HG03442 (cell line): Measurements from ENCODE around the gene MMP3.
"Not testable (repeated sequence)": the region's sequence is repeated elsewhere in the genome, so short reads cannot be mapped to it uniquely, and the experiment has no call there.

Experiments
- ATAC-seq: cut with Tn5 transposase; IDR thresholded peaks from one replicate; pipeline ENCODE4 v1.9.1; 2021; ENCODE audit warnings: mild to moderate bottlenecking, moderate library complexity; ENCODE audit not compliant: unreplicated experiment

Gene MMP3

GRCh38 chr11:102843489-102843888 is at the start of gene MMP3:
Gene MMP3, minus strand, starts transcription at chr11:102843609. Its CDS starts 63 bp downstream, at chr11:102843546.
- no peak for ATAC-seq

DNA sequence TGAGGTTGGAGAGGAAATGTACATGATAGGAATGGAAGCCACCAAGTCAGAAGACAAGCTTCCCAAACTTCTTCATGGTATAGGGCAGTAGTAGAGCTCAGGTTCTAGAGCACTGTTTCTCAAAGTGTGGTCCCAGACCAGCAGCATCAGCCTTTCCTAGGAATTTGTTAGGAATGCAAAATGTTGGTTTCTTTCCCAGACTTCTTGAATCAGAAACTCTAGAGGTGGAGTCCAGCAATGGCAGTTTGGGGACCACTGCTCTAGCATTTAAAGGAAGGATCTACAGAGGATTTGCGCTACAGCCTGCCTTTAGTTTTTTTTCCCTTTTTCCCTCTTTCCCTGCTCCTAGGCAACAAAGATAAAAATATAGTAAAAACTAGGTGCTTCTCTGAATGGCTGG is 48.3 kb upstream of the MMP3 start:
- no peak for ATAC-seq

DNA sequence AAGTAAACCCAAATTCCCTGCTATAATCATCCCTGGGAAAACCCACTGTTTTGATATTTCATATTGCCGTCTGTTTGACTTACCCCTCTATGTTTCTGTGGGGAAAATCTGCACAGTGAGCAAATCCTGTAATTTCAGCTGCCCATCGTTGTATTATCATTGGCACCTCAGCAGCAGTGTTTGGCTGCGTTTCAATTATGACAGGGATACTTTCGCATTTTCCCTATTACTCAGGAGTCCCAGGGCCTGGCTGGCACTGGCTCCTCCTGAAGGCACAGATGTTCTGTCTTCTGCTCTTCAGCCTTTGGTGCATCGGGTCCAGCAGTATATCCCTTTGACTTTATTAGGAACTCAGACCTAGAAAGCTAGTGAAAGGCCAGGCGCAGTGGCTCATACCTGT is 43.6 kb upstream of the MMP3 start:
- ATAC-seq = no peak

DNA sequence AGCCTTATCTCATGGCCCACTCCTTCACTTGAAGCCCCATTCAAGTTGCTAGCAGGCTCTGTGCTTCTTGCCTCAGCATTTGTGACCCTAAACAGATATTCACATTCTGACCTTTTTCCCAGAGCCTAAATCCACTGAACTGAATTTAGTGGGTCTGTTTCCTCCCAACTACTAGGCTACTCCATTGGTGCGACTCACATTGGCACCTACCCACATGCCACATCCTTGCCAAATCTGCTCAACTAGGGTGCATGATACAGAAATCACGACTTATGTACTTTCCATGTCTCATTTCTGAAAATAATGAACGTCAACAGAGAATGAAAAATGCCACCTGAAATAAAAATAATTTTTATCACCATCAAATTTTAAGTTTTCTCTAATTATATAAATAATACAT is 39.7 kb upstream of the MMP3 start:
- ATAC-seq = peak; percentile 4

GRCh38 chr11:102882389-102883024 is 39.1 kb upstream of the MMP3 start:
- peak; percentile 85 for ATAC-seq

GRCh38 chr11:102879801-102880200 is 36.4 kb upstream of the MMP3 start:
- ATAC-seq = no peak

DNA sequence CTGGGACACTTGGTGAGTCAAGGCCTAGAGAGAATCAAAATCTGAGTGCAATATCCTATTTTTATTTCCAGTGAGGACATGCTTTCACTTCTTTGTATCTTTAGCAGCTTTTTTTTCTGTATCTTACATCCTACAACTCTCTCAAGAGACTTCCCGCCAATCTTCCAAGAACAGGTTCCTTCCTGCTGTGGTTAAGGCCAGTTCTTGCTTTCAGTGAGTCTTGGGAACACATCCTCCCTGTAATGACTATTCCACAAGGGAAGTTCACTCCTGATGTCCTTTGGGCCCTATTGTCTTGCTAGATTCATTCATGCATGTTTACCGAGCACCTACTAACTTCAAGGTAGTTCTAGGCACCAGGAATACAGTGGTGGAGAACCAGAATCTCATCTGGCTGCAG is 35.2 kb upstream of the MMP3 start:
- no peak for ATAC-seq

- no peak for ATAC-seq
These were observed 31.4 kb upstream of the MMP3 start, which contains the start of gene MMP12 for GRCh38 chr11:102874852-102875251. Gene MMP12, minus strand, starts transcription at chr11:102874982. Its CDS starts 45 bp downstream, at chr11:102874937.

DNA sequence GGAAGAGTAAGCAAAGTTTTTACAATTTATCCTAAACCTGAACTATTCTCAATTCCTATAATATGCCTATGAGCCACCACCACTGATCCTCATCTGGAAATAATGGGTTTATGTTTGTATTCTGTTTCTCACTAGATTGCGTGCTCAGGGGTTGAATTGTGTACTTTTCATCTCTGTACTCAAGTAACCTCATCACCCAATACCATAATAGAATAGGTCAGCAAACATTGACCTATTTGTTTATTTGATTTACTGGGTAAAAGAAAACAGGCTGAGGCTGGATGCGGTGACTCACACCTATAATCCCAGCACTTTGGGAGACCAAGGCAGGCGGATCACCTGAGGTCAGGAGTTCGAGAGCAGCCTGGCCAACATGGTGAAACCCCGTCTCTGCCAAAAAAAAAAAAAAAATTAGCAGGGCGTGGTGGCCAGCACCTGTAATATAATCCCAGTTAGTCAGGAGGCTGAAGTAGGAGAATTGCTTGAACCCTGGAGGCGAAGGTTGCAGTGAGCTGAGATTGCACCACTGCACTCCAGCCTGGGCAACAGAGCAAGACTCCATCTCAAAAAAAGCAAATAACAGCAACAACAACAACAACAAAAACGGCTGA is 26.1 kb upstream of the MMP3 start:
- not testable (repeated sequence) for ATAC-seq

DNA sequence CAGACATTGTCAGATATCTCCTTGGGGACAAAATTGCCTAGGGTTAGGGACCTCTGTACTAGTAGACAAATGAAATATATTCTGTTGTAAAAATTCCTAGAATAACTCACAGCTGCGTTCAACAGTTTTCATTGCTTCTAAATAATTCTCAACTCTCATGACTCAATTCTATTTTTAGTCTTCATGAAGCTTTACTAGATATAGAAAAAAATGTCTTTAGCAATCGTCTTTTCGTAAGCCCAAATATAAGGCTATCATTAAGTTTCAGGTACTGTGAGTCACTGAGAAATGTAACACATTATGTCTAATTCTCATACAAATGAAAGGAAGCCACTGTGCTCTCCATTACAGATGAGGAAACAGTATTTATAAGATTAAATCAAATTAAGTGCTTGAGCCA is 24.9 kb upstream of the MMP3 start:
- no peak for ATAC-seq

GRCh38 chr11:102864724-102865123 is 21.3 kb upstream of the MMP3 start:
- ATAC-seq = no peak

DNA sequence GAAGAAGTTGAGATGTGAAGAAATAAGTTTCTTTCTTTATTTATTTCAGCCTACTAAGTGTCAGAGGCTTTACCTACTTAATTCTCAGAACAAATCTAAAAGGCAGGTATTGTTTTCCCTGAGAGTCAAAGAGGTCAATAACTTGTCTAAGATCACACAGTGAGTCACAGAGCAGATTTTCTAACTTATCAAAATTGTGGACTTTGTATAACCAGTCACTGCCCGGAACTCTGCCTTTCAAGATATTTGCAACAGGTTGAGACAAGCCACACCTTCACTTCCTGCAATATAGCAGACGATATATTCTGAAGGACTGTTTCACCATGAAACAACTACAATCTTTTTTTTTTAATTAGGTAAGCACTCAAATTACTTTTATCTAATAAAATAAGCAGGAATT is 10.5 kb upstream of the MMP3 start:
- no peak for ATAC-seq

DNA sequence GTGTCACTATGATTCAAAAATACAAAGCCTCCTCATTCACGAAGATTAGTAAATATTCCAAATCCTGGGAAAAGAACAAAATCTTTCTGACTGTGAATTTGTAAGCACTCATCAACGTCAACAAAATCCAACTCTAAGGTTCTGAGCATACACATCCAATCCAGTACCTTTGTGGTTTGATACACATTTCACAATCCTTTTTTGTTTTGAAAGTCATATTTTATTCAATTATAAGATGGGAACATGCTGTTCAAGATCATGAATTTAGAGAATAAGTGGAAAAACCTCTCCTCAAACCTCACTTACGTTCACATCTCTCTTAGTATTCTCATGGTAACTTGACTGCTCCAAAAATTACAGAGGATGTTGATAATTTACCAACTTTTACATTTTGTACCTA is 9.6 kb upstream of the MMP3 start:
- ATAC-seq = no peak

DNA sequence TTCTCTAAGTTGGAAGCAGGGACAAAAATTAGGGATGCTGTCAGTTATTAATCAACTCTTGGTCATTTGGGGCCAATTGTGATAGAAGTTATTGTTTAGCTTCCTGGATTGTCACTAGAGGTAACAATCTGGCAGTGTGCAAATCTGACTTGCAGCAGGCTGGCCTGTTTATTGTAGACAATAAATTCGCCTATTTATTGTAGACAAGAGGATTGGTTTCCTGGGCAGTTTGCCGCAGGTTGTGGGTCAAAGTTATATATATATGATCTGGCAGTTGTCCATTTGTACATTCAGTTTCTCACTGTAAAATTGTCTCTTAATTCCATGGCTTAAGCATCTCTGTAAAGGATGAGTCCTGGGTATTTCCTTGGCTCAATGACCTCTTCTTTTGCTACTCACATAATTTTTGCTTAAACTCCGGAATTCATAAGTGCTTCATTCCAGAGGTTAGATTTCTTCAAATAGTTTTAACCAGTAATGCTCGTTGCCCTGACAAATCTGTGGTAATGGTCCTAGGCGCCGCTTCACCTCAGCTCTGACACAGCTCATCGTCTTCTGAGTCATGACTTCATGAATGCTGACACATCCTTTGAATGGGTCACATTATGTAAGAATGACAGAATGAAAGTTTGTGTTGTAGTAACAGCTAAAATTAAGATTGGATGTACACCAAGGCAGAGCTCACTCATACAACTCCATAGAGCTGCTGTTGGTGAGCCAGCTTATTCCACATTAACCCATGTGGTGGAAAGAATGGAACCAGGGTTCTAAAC is 7.8 kb upstream of the MMP3 start:
- ATAC-seq = no peak

DNA sequence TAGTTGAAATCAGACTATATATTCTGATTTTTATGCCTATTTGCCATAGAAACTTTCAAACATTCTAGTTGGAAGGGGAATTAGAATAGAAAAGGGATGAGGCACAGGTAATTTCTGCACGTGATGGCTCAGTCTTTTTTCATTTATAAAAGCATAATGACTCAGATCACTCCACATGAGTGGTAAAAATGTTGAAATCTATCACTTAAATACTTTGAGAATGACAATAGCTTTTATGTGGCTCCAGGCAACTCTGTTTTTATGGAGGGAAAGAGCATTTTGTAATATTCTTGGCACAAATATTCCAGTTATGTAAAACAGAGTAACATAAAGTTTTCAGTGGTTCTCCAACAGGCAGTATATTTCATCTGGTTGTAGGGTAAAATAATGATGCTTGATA is 5.9 kb upstream of the MMP3 start:
- no peak for ATAC-seq

- no peak for ATAC-seq
These were observed 2.9 kb upstream of the MMP3 start for GRCh38 chr11:102846292-102846691.

DNA sequence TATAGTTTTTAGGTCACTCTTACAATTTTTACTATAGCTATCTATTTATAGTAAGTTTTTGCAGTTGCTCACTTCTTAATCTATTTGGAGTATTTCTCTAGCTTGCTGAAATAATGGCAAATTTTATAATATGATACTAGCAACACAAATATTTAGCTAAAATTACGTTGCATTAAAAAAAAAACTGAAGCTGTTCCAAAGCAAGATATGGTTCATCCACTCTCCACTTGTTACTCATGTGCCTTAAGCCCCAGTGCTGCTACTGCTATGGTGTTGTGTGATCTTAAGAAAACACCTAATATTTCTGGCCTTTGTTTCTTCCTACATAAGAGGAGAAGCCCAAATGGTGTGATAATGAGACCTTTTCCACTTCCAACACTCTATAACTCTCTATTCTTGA is 479 bp downstream of the MMP3 start:
- no peak for ATAC-seq

DNA sequence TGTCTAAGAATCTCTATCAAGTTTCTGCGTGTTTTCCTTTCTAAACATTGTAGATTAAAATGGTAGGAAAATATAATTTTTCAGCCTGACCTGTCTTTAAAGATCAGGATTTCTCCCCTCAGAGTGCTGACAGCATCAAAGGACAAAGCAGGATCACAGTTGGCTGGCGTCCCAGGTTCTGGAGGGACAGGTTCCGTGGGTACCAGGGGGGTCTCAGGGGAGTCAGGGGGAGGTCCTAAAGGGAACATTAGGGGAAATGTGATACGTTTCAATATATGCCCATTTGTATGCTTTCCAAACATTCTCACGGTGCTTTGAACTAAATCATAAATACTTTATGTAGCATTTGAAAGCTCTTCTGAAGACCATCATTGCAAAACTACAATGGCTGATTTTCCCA is 3.4 kb downstream of the MMP3 start:
- no peak for ATAC-seq

- ATAC-seq = no peak
These were observed 5.8 kb downstream of the MMP3 start for GRCh38 chr11:102837646-102838045.

GRCh38 chr11:102837156-102837555 is 6.3 kb downstream of the MMP3 start:
- no peak for ATAC-seq

DNA sequence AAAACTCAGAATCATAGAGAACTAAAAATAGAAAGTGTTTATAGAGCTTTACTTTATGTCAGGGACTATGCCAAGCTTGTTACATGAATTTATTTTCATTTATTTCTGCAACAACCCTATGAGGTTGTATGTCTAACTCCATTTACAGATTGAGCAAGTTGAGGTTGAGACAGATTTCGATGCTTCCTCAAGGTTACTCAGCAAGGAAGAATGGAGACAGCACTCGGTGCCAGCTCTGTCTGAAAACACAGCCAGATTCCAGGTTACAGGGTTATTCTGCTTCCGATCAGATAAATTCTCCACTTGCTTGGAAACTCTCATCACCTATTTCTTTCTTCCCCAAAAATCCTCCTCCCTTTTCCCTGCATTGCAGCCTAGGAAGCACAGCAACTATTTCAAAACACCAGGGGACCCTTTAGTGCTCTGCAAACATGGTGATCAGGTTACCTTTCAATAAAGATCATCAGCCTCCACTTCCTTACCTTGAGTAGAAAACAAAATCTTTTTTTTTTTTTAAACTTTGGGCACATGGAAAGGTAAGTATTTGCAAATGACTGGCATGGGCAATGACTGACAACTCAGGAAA is 7.0 kb downstream of the MMP3 start:
- ATAC-seq = no peak

DNA sequence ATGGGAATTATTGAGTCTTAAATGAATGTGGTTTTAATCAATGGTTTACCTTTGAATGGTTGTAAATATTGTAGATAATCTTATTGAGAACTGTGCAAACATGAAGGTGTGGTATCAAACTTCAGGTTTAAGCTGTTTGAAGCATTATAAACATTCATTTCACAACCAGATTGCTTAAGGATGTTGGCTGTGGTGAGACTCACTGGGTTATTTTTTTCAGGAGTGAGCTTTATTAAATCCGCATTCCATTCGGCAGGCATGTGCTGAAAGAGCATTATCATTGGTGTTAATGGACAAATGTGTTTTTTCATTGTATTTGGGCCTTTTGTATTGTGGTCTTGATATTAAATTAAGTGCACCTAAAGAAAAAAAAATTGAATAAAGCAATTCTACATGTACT is 9.7 kb downstream of the MMP3 start:
- ATAC-seq = no peak
